K562 (cell line): Measurements from ENCODE around the gene NIN. TPM values are rescaled to one million over a fixed set of nuclear protein-coding genes. Genes with fewer than 3 reads are reported as not detected.

Source experiments
- ATAC-seq: fragments of 200-7000 bp; cut with Tn5 transposase; 3 replicates; pipeline ENCODE4 v1.9.1; 2020; ENCODE audit warnings: moderate library complexity
- BruUV-seq: library from RNA; stranded (reverse); fragments of 400-500 nt; replicated peaks from 2 replicates; lab custom pipeline; 2021; lab: Mats Ljungman, UMichigan
- CTCF ChIA-PET: fragments of 300-600 bp; formaldehyde crosslinking; extraction: SDS; loops from one replicate; lab custom pipeline; 2021; ENCODE audit warnings: low intra/inter-chr PET ratio; lab: Yijun Ruan, JAX
- POLR2A ChIA-PET: fragments of 300-600, 350-650 bp; sonication (Branson Sonifier 250); formaldehyde crosslinking; extraction: SDS; loops from one replicate; lab custom pipeline; 2021; ENCODE audit warnings: antibody characterized with exemption, inconsistent platforms; lab: Yijun Ruan, JAX
- DNase-seq, 4 experiments: peaks; one replicate each; pipeline versions ENCODE4 v3.0.0 to v3.0.0-alpha.2; 2011 to 2018; ENCODE audit warnings: low spot score in 3 of 4, mixed read lengths in 3 of 4; ENCODE audit errors: extremely low read depth in 1 of 4
- FAIRE-seq: peaks from 2 replicates; lab custom pipeline; 2011; peaks lifted over from hg19 to GRCh38; lab: Jason Lieb, UNC
- H2AFZ ChIP-seq: 2 replicates; pipeline ENCODE4 v1.6.0; 2011; ENCODE audit warnings: low read depth, low read length, control low read depth, inconsistent platforms
- H3K27ac ChIP-seq: fragments of 200-600 bp; 3 replicates; pipeline ENCODE4 v1.8.0; 2011; ENCODE audit warnings: low read depth, mild to moderate bottlenecking, control low read depth, inconsistent platforms, low read length, moderate library complexity, mixed read lengths; ENCODE audit errors: extremely low read depth
- H3K27me3 ChIP-seq, 2 experiments: fragments of 300-600 bp in 1 of 2; 2 replicates in 1 of 2; 3 replicates in 1 of 2; pipeline versions ENCODE4 v1.6.0 to v1.8.0; 2011; ENCODE audit warnings: inconsistent platforms in 2 of 2, low read length in 2 of 2, mild to moderate bottlenecking in 1 of 2, mixed read lengths in 1 of 2, moderate library complexity in 1 of 2; ENCODE audit not compliant: control insufficient read depth in 2 of 2, insufficient read depth in 2 of 2
- H3K36me3 ChIP-seq: fragments of 300-600 bp; 3 replicates; pipeline ENCODE4 v1.8.0; 2011; ENCODE audit warnings: mild to moderate bottlenecking, low read length, inconsistent platforms; ENCODE audit not compliant: control insufficient read depth, insufficient read depth
- H3K4me1 ChIP-seq, 2 experiments: fragments of 200-600 bp in 1 of 2; replicated peaks in 1 of 2; 2 replicates in 1 of 2; 3 replicates in 1 of 2; pipeline versions ENCODE4 v1.5.1 to v1.8.0; 2011; ENCODE audit warnings: inconsistent platforms in 2 of 2, low read length in 2 of 2, mild to moderate bottlenecking in 1 of 2, mixed read lengths in 1 of 2, moderate library complexity in 1 of 2; ENCODE audit not compliant: control insufficient read depth in 2 of 2, insufficient read depth in 2 of 2
- H3K4me2 ChIP-seq: 2 replicates; pipeline ENCODE4 v1.6.1; 2011; ENCODE audit warnings: low read length, control low read depth, inconsistent platforms, mixed read lengths; ENCODE audit not compliant: insufficient read depth
- H3K4me3 ChIP-seq: fragments of 200-600 bp; sonication (generic), shearing (Covaris generic); 2 replicates; pipeline ENCODE4 v1.5.1; 2016; ENCODE audit warnings: control low read depth, inconsistent platforms
- H3K79me2 ChIP-seq: fragments of 200-600 bp; 3 replicates; pipeline ENCODE4 v1.8.0; 2011; ENCODE audit warnings: low read length, inconsistent platforms; ENCODE audit not compliant: control insufficient read depth, insufficient read depth
- H3K9ac ChIP-seq, 2 experiments: 2 replicates each; pipeline versions ENCODE4 v1.6.0 to v1.6.1; 2011; ENCODE audit warnings: low read depth in 2 of 2, low read length in 2 of 2, control low read depth in 1 of 2, inconsistent platforms in 1 of 2, mild to moderate bottlenecking in 1 of 2, mixed read lengths in 1 of 2; ENCODE audit not compliant: insufficient read depth in 1 of 2
- H3K9me1 ChIP-seq: one replicate; pipeline ENCODE4 v1.6.0; 2011; ENCODE audit warnings: inconsistent platforms, mild to moderate bottlenecking, low read length, moderate library complexity; ENCODE audit not compliant: control insufficient read depth, insufficient read depth
- H3K9me3 ChIP-seq: replicated peaks from 2 replicates; pipeline ENCODE4 v1.5.1; 2011; ENCODE audit warnings: low read depth, low read length, inconsistent platforms; ENCODE audit not compliant: control insufficient read depth, insufficient read depth
- H4K20me1 ChIP-seq: replicated peaks from 2 replicates; pipeline ENCODE4 v1.6.1; 2011; ENCODE audit warnings: low read length, inconsistent platforms, mixed read lengths; ENCODE audit not compliant: control insufficient read depth, insufficient read depth
- E2F8 ChIP-seq: fragments of 450-650 bp; IDR thresholded peaks from 2 replicates; pipeline ENCODE4 v1.7.1; 2018; ENCODE audit warnings: mild to moderate bottlenecking, low read depth; ENCODE audit not compliant: partially characterized antibody
- ID3 ChIP-seq, 2 experiments: fragments of 250-450 bp in 1 of 2; fragments of 450-650 bp in 1 of 2; sonication (Bioruptor Pico) in 1 of 2; IDR thresholded peaks; 2 replicates each; pipeline versions ENCODE4 v1.6.1 to v1.8.0; 2016 to 2021; ENCODE audit warnings: mild to moderate bottlenecking in 2 of 2, moderate library complexity in 2 of 2, missing compliant biosample characterization in 1 of 2, missing genetic modification characterization in 1 of 2
- JUN ChIP-seq, 2 experiments: sonication (generic) in 1 of 2; formaldehyde crosslinking in 1 of 2; IDR thresholded peaks; 2 replicates each; pipeline versions ENCODE4 v1.6.1 to v1.8.0; 2012 to 2022; ENCODE audit warnings: borderline replicate concordance in 2 of 2, mild to moderate bottlenecking in 2 of 2, improper control_type of control experiment in 1 of 2, low read depth in 1 of 2, low read length in 1 of 2, missing genetic modification reagents in 1 of 2
- NCOA6 ChIP-seq: fragments of 450-650 bp; IDR thresholded peaks from 2 replicates; pipeline ENCODE4 v1.6.1; 2017; ENCODE audit warnings: mild to moderate bottlenecking
- SIX5 ChIP-seq, 2 experiments: IDR thresholded peaks; 2 replicates each; pipeline ENCODE4 v1.6.1; 2011; ENCODE audit warnings: low read length in 2 of 2, borderline replicate concordance in 1 of 2, low read depth in 1 of 2, mild to moderate bottlenecking in 1 of 2, moderate library complexity in 1 of 2; ENCODE audit not compliant: insufficient read depth in 1 of 2
- SP1 ChIP-seq: sonication (generic); formaldehyde crosslinking; IDR thresholded peaks from 2 replicates; pipeline ENCODE4 v1.8.1; 2022; ENCODE audit warnings: mild to moderate bottlenecking, missing genetic modification reagents
- TCF15 ChIP-seq: fragments of 250-450 bp; sonication (Bioruptor Pico); IDR thresholded peaks from 2 replicates; pipeline ENCODE4 v1.8.0; 2022; ENCODE audit warnings: moderate library complexity, mild to moderate bottlenecking, inconsistent platforms
- THRAP3 ChIP-seq: fragments of 450-650 bp; IDR thresholded peaks from 2 replicates; pipeline ENCODE4 v1.6.1; 2016; ENCODE audit warnings: mild to moderate bottlenecking, inconsistent platforms, borderline replicate concordance
- ZBTB34 ChIP-seq: fragments of 250-450 bp; sonication (Bioruptor Pico); IDR thresholded peaks from 2 replicates; pipeline ENCODE4 v1.8.0; 2021; ENCODE audit warnings: mild to moderate bottlenecking, moderate library complexity
- ZFX ChIP-seq: sonication (generic); formaldehyde crosslinking; IDR thresholded peaks from 2 replicates; pipeline ENCODE4 v1.8.0; 2022; ENCODE audit warnings: mild to moderate bottlenecking, missing genetic modification reagents, moderate library complexity
- ZNF133 ChIP-seq: fragments of 250-450 bp; sonication (Bioruptor Pico); IDR thresholded peaks from 2 replicates; pipeline ENCODE4 v1.4.0; 2020; ENCODE audit warnings: mild to moderate bottlenecking
- ZNF445 ChIP-seq: fragments of 250-450 bp; sonication (Bioruptor Pico); IDR thresholded peaks from 2 replicates; pipeline ENCODE4 v1.4.0; 2020; ENCODE audit warnings: low read depth, mild to moderate bottlenecking, moderate library complexity
- WGBS: fragments of 100-300 bp; shearing (Covaris generic); methylation state at CpG from one replicate; pipeline ENCODE4 v1.1.6; 2016; ENCODE audit warnings: low coverage, mixed read lengths; ENCODE audit not compliant: insufficient coverage; ENCODE audit errors: missing lambda C conversion rate; 5-methylcytosine and 5-hydroxymethylcytosine counted together
- in situ Hi-C: fragments of 300-500 bp; cut with MboI; formaldehyde crosslinking; loops from 4 replicates; pipeline ENCODE4 v1.15.0; 2018; ENCODE audit warnings: inconsistent platforms, mixed read lengths
- intact Hi-C: fragments of 100-400 bp; cut with micrococcal nuclease; formaldehyde crosslinking; loops from 2 replicates; pipeline ENCODE4 v1.14.2; 2022
- polyA plus RNA-seq, 8 experiments: library from polyadenylated mRNA; depleted of rRNA in 4 of 8; stranded (reverse) in 5 of 8; unstranded in 3 of 8; fragments of >200 nt; fragmentation: Nextera tagmentation in 2 of 8; fragmentation: Illumina TruSeq in 1 of 8; extraction: Ambion mirVana in 2 of 8; extraction: Trizol in 1 of 8; gene quantifications; 2 replicates each; pipeline versions ENCODE4 v1.2.1 to v1.2.3, GENCODE V29; 2011 to 2014; ENCODE audit warnings: inconsistent platforms in 1 of 8, missing spikeins in 1 of 8
- total RNA-seq, 7 experiments: library from RNA; depleted of rRNA in 6 of 7; stranded (reverse); fragments of >200 nt in 6 of 7; fragmentation: Illumina TruSeq in 2 of 7; extraction: Trizol in 2 of 7; gene quantifications; 2 replicates each; pipeline versions ENCODE4 v1.2.1 to v1.2.3, GENCODE V29; 2011 to 2021; ENCODE audit warnings: low replicate concordance in 1 of 7

Gene NIN
- total and polyA plus RNA-seq, 9 of the 15 experiments (the other 6 are each of a cell fraction or from before 2014, with no cell fraction given): 0.84 to 8.4 (median 5.0) TPM

GRCh38 chr14:50797250-50798047, 33.5 kb downstream of the NIN start:
- no peak for ATAC-seq
- in situ Hi-C loops (loop anchor here (25.0 kb wide), 1 partner anchor 460 kb away; no protein-coding TSS in a partner anchor), intact Hi-C loops (no loop called here)
- Histone ChIP-seq H3K4me2 (no peak overlapping the region), H4K20me1 (no peaks in the 10 kb centered on the region), H3K36me3 (no peaks in the 10 kb centered on the region), H3K27ac (no peak overlapping the region), H3K27me3 (peaks cover 0 to 3% of the 10 kb centered on the region in 2 experiments; a peak in 1 of 5 replicates), H3K9me1 (no peaks in the 10 kb centered on the region), H3K79me2 (no peaks in the 10 kb centered on the region), H3K4me1 (no peaks in the 10 kb centered on the region), H3K9ac (no peak overlapping the region), H3K9me3 (no peaks in the 10 kb centered on the region), H2AFZ (no peak overlapping the region), H3K4me3 (no peak overlapping the region)
- WGBS: 10% methylated on average over 5 of the region's 6 CpGs
- ChIA-PET POLR2A (no interaction called here), CTCF (no interaction called here)
- DNase-seq: no peak
- no peak for FAIRE-seq
- BruUV-seq: no TSS peak
- TF ChIP-seq NCOA6 (no peak), SP1 (CRISPR knock-in tag) (no peak), ZNF133 (no peak), SIX5 (IDR thresholded peaks at IDR 0.05; ENCODE audit: borderline replicate concordance in 1 of 2, insufficient read depth in 1 of 2, low read depth in 1 of 2, low read length in 2 of 2) (no peak), ZBTB34 (no peak), THRAP3 (no peak), JUN (IDR thresholded peaks at IDR 0.05; ENCODE audit: borderline replicate concordance, low read depth, low read length) (no peak), JUN (CRISPR knock-in tag; IDR thresholded peaks at IDR 0.05; ENCODE audit: borderline replicate concordance) (no peak), TCF15 (CRISPR knock-in tag) (no peak), E2F8 (no peak), ZNF445 (CRISPR knock-in tag) (no peak), ZFX (CRISPR knock-in tag) (no peak), ID3 (CRISPR knock-in tag; IDR thresholded peaks at IDR 0.05) (no peak), ID3 (tag; IDR thresholded peaks at IDR 0.05) (no peak)
